GM21528 (cell line): ENCODE data around the gene PCSK7.

ENCODE experiments used
- ATAC-seq: cut with Tn5 transposase; IDR thresholded peaks from one replicate; pipeline ENCODE4 v1.9.1; 2021; ENCODE audit warnings: mild to moderate bottlenecking, moderate library complexity; ENCODE audit not compliant: unreplicated experiment, low FRiP score

The PCSK7 gene

GRCh38 chr11:117199916-117200812 lies 31.7 kb downstream of the PCSK7 start:
- ATAC-seq = no peak

GRCh38 chr11:117199053-117199915 lies 32.6 kb downstream of the PCSK7 start, which contains the start of gene TAGLN:
Gene TAGLN (plus strand): TSS chr11:117199370. CDS start chr11:117203014, 3,644 bp downstream.
- ATAC-seq = no peak

- no peak for ATAC-seq
Observed at GRCh38 chr11:117198613-117199012, 33.3 kb downstream of the PCSK7 start.

- ATAC-seq = no peak
Observed at GRCh38 chr11:117197516-117198456, 34.1 kb downstream of the PCSK7 start.

GRCh38 chr11:117197006-117197405 lies 34.9 kb downstream of the PCSK7 start:
- ATAC-seq = no peak

GRCh38 chr11:117195761-117196160 lies 36.1 kb downstream of the PCSK7 start:
- no peak for ATAC-seq

- ATAC-seq = no peak
Observed at GRCh38 chr11:117195258-117195657, 36.6 kb downstream of the PCSK7 start.

GRCh38 chr11:117194267-117194666 lies 37.6 kb downstream of the PCSK7 start:
- no peak for ATAC-seq

GRCh38 chr11:117193130-117194020 lies 38.5 kb downstream of the PCSK7 start:
- ATAC-seq = no peak

GRCh38 chr11:117192401-117192875 lies 39.4 kb downstream of the PCSK7 start:
- ATAC-seq = no peak

- no peak for ATAC-seq
Observed at GRCh38 chr11:117191680-117192400, 40.0 kb downstream of the PCSK7 start.

GRCh38 chr11:117189941-117190544 lies 41.8 kb downstream of the PCSK7 start:
- no peak for ATAC-seq

- peak; percentile 56 for ATAC-seq
Observed at GRCh38 chr11:117189191-117189940, 42.5 kb downstream of the PCSK7 start.

- no peak for ATAC-seq
Observed at GRCh38 chr11:117188620-117189081, 43.2 kb downstream of the PCSK7 start.

GRCh38 chr11:117187799-117188481 lies 43.9 kb downstream of the PCSK7 start:
- ATAC-seq = no peak

GRCh38 chr11:117187428-117187798 lies 44.5 kb downstream of the PCSK7 start:
- no peak for ATAC-seq

- no peak for ATAC-seq
Observed at GRCh38 chr11:117187007-117187406, 44.9 kb downstream of the PCSK7 start.
